ENCODE measurements around the gene SERPINA5. TPM values are rescaled to one million over a fixed set of nuclear protein-coding genes. Genes with fewer than 3 reads are reported as not detected.

Gene SERPINA5
- total RNA-seq, 3 donors from 2014 or later, result 0.53 to 3.8 TPM; not detected in 1

DNA sequence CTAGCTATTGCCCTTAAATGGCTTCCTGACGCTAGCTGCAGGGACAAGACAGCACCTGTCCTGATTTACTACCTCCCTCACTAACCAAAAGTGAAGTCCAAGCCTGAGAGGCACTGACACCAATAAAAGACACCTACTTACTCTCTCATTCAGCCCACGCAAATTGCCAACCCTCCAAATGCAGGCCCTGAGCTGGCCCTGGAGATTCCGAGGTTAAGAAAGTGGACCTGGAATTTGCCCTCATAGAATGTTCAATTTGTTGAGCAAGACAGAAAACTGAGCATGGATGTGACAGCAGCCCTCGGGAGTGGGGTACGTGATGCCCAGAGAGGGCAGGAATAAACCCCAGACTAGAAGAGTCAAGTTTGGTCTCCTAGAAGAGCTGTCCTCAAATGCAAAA, 47.4 kb downstream of the SERPINA5 start:
- no peaks in the 10 kb centered on the region for H3K36me3 ChIP-seq (ENCODE audit: low read depth)
- no peaks in the 10 kb centered on the region for H3K9me3 ChIP-seq
- intact Hi-C loops (cut with DNase I, micrococcal nuclease), result no loop called here
- no peak overlapping the region for H3K4me3 ChIP-seq
- DNase-seq (no peak), ATAC-seq (no peak)
- H3K4me1 ChIP-seq (ENCODE audit: low read depth), result no peaks in the 10 kb centered on the region
- TF ChIP-seq, protein P1, sequence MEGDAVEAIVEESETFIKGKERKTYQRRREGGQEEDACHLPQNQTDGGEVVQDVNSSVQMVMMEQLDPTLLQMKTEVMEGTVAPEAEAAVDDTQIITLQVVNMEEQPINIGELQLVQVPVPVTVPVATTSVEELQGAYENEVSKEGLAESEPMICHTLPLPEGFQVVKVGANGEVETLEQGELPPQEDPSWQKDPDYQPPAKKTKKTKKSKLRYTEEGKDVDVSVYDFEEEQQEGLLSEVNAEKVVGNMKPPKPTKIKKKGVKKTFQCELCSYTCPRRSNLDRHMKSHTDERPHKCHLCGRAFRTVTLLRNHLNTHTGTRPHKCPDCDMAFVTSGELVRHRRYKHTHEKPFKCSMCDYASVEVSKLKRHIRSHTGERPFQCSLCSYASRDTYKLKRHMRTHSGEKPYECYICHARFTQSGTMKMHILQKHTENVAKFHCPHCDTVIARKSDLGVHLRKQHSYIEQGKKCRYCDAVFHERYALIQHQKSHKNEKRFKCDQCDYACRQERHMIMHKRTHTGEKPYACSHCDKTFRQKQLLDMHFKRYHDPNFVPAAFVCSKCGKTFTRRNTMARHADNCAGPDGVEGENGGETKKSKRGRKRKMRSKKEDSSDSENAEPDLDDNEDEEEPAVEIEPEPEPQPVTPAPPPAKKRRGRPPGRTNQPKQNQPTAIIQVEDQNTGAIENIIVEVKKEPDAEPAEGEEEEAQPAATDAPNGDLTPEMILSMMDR (IDR thresholded peaks at IDR 0.05), result no peak

DNA sequence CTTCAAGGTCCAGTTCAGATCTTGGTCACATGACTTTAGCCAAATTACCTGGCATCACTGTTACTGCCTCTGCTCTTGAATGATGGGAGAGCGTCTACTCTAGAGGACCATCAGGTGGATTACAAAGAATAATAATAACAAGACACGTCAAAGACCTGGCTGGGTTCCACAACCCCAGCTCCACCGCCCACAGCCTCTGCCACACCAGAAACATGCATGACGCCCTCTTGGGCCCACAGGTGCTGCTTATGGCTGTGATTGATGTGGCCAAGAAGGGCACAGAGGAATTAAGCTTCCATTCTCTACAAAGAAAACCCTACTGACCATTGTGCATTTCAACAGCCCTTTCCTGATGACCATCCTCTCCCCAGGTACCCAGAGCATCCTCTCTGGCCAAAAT, 49.2 kb downstream of the SERPINA5 start:
- Histone ChIP-seq H3K4me1 (ENCODE audit: low read depth) (no peaks in the 10 kb centered on the region), H3K9me3 (no peaks in the 10 kb centered on the region), H3K4me3 (no peak overlapping the region), H3K36me3 (ENCODE audit: low read depth) (no peaks in the 10 kb centered on the region)
- ATAC-seq (no peak), DNase-seq (no peak)
- intact Hi-C loops (cut with DNase I, micrococcal nuclease), result no loop called here
- TF ChIP-seq, protein P1 (IDR thresholded peaks at IDR 0.05), result no peak

DNA sequence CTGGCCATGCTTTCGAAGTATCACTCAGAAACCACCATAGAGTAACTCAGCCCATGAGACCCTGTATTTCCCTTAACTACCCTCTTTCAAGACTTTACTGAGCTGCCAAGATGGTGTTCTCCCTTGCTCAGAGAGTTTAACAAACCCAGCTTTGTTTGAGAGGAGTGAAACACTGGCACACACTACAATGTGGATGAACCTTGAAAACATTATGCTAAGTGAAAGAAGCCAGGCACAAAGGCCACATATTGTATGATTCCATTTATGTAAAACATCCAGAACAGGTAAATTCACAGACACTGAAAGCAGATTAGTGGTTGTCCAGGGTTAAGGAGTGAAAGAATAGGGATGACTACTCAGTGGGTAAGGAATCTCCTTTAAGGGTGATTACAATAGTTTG, 49.8 kb downstream of the SERPINA5 start:
- no peak for ATAC-seq

DNA sequence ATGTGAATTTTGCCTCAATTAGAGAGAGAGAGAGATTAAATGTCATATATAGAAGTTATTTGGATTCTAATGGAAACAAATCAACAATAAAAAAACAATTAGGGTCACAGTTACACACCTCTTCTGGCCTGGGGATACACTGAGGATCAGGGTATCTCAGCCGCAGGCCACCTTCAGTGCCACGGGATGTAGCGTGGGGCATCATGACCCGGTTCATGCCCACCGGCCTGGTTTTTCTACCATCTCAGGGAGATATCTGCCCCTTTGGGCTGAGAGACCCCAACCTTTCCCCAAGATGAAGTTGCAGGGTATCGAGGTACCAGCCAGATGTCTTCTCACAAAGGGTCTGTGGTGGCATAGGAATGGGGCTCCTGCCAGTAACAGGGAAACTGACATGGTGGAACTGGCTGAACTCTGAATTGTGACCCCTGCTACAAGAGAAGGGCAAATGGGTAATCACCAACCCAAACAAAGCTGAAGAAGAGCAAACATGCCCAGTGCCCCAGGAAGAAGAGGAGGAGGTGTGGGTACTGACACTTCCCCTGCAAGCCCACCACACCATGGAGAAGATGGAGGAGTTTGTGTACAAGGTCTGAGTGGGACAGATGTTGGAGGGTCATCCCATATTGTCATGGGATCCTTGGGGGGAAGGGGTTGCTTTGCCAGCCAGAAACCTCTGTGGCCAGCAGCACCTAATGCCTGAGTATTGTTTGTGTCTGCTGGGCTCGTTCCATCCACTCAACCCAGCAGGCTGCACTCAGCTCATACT, 50.5 kb downstream of the SERPINA5 start:
- ATAC-seq (no peak), DNase-seq (no peak)
- intact Hi-C loops (cut with DNase I, micrococcal nuclease), result no loop called here
- no peak overlapping the region for H3K4me3 ChIP-seq
- no peaks in the 10 kb centered on the region for H3K4me1 ChIP-seq (ENCODE audit: low read depth)
- TF ChIP-seq, protein P1 (IDR thresholded peaks at IDR 0.05), result no peak
- H3K36me3 ChIP-seq (ENCODE audit: low read depth), result no peaks in the 10 kb centered on the region
- H3K9me3 ChIP-seq, result no peaks in the 10 kb centered on the region

More for the DNA sequence above, 49.8 kb downstream of the SERPINA5 start:
- Histone ChIP-seq H3K4me1 (ENCODE audit: low read depth) (no peaks in the 10 kb centered on the region), H3K9me3 (no peaks in the 10 kb centered on the region), H3K4me3 (no peak overlapping the region), H3K36me3 (ENCODE audit: low read depth) (no peaks in the 10 kb centered on the region)
- TF ChIP-seq, protein P1 (IDR thresholded peaks at IDR 0.05), result no peak
- intact Hi-C loops (cut with DNase I, micrococcal nuclease), result no loop called here
- no peak for DNase-seq

DNA sequence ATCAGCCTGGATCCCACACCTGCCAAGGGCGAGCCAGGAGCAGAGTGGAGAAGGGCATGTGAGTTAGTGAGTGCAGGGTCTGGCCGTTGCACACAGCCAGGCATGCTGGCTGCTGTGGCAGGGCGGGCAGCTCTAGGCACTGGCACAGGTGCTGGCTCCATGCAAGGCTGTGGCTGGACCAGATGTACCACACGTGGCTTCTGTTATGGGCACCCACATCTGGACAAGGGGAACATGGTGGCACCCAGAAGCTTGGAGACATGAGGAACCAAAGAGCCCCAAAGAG, 51.0 kb downstream of the SERPINA5 start:
- Histone ChIP-seq H3K4me1 (ENCODE audit: low read depth) (no peaks in the 10 kb centered on the region), H3K4me3 (no peak overlapping the region), H3K36me3 (ENCODE audit: low read depth) (no peaks in the 10 kb centered on the region), H3K9me3 (no peaks in the 10 kb centered on the region)
- no peak for DNase-seq
- intact Hi-C loops (cut with DNase I, micrococcal nuclease), result no loop called here
- ATAC-seq, result no peak
- TF ChIP-seq, protein P1 (IDR thresholded peaks at IDR 0.05), result no peak

DNA sequence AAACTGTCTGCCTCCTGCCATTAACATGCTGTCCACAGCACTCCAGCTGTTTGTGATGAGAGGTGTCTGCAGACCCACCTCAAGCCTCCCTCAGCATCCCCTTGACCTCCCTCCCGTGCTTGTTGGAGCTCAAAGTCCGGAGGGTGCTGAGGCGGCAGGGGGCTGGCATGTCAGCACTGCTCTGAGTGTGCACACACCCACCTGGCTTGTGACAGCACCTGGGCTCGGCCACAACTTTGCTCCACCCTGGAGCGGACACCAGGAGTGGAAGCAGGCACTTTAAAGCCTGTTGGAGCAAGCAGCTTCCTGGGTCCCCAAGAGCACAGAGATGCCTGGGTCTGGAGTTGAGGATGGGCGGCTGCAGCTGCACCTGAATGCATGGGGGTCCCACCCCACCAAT, 51.9 kb downstream of the SERPINA5 start:
- TF ChIP-seq, protein P1 (IDR thresholded peaks at IDR 0.05), result no peak
- no peak overlapping the region for H3K4me3 ChIP-seq
- no peaks in the 10 kb centered on the region for H3K36me3 ChIP-seq (ENCODE audit: low read depth)
- no peaks in the 10 kb centered on the region for H3K4me1 ChIP-seq (ENCODE audit: low read depth)
- ATAC-seq, result no peak
- intact Hi-C loops (cut with DNase I, micrococcal nuclease), result no loop called here
- no peaks in the 10 kb centered on the region for H3K9me3 ChIP-seq
- no peak for DNase-seq
